Measurements from ENCODE around the gene HTR3C.

- no peak for TF ChIP-seq SIN3A (IDR thresholded peaks at IDR 0.05; ENCODE audit: borderline replicate concordance, insufficient read depth, low read length)
- TF ChIP-seq TAF1 (IDR thresholded peaks at IDR 0.05; ENCODE audit: borderline replicate concordance, insufficient read depth, low read length) = no peak
Observed at GRCh38 chr3:184017672-184018423, 35.0 kb upstream of the HTR3C start, which contains the start of gene ABCC5.

All from PFSK-1 (cell line).